HUES48 (cell line): Measurements from ENCODE around the gene STK35.

Source experiments
- H3K27ac ChIP-seq: one replicate; pipeline ENCODE4 v1.7.0; 2013; ENCODE audit warnings: low read depth, low read length, inconsistent platforms
- H3K27me3 ChIP-seq: 2 replicates; pipeline ENCODE4 v1.6.1; 2013; ENCODE audit warnings: mild to moderate bottlenecking, low read length; ENCODE audit not compliant: control insufficient read depth, insufficient read depth
- H3K36me3 ChIP-seq: 2 replicates; pipeline ENCODE4 v1.6.1; 2013; ENCODE audit warnings: low read length; ENCODE audit not compliant: control insufficient read depth, insufficient read depth
- H3K4me1 ChIP-seq: 2 replicates; pipeline ENCODE4 v1.6.1; 2013; ENCODE audit warnings: mild to moderate bottlenecking, low read length; ENCODE audit not compliant: control insufficient read depth, insufficient read depth
- H3K4me3 ChIP-seq: 2 replicates; pipeline ENCODE4 v1.5.1; 2013; ENCODE audit warnings: mild to moderate bottlenecking, low read depth, low read length
- H3K9ac ChIP-seq: 2 replicates; pipeline ENCODE4 v1.6.1; 2013; ENCODE audit warnings: mild to moderate bottlenecking, low read depth, low read length, moderate library complexity
- H3K9me3 ChIP-seq: 2 replicates; pipeline ENCODE4 v1.6.1; 2013; ENCODE audit warnings: low read length; ENCODE audit not compliant: control insufficient read depth, insufficient read depth

STK35 gene

DNA sequence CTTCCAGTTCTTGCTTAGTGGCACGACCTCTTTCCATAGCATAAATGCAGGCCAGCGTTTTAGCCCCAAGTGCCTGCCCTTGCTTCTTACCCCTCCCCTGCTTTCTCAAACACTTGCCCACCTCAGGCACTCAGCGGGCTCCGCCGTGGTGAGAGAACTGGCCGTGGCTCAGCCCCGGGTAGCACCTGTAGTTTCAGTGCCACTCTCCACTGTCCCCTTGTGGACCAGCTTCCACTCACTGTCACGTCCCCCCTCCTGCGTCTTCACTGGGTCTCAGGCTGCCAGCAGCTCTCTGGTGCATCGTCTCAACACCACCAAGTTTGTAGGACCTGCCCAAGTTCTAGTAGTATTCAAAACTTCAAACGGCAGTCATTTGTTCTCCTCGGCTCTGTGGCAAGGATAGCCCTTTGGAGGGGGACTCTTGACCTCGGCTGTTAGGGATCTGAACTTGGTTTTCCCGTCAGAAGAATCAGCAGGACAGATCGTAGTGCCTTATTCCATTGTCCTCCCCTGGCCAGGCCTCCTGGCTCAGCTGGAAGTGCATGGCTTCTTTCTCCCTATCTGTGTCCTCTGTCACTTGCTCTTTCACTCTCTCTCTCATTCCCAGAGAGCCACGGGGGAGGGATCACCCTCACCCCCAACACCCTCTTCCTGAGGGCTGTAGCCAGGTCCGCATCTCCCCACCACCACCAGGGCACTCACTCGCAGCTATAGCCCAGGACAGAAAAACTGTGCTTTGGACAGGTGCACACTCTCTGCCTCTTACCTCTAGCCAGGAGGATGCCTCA, 44.6 kb downstream of the STK35 start:
- no peak overlapping the region for H3K9ac ChIP-seq

DNA sequence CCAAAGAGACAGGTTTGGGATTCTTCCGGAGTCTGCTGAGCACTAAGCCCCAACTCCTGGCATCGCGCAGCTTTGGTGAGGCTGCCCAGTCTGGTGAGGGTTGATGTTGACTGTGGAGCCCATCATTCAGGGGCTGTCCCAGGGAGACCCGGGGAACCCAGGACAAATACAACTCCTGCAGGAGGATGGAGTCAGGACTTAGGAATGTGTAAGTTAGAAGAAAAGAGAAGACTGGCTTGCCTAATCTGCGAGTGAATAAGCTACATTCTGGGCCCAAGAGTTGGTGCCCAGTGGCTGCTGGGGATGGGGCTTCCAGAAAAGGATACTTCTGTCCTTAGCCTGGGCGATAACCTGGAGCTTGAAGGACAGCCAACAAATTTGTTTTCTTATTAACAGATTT, 47.9 kb downstream of the STK35 start:
- no peak overlapping the region for H3K9ac ChIP-seq
- H3K4me3 ChIP-seq = no peak overlapping the region
- peaks cover 6% of the 10 kb centered on the region for H3K4me1 ChIP-seq
- H3K27me3 ChIP-seq = no peaks in the 10 kb centered on the region
- no peak overlapping the region for H3K27ac ChIP-seq
- no peaks in the 10 kb centered on the region for H3K9me3 ChIP-seq
- peaks cover 11% of the 10 kb centered on the region for H3K36me3 ChIP-seq

More for the DNA sequence above, 44.6 kb downstream of the STK35 start:
- Histone ChIP-seq H3K27me3 (no peaks in the 10 kb centered on the region), H3K4me1 (peaks cover 6% of the 10 kb centered on the region), H3K4me3 (no peak overlapping the region), H3K36me3 (peaks cover 20% of the 10 kb centered on the region), H3K9me3 (no peaks in the 10 kb centered on the region), H3K27ac (no peak overlapping the region)

DNA sequence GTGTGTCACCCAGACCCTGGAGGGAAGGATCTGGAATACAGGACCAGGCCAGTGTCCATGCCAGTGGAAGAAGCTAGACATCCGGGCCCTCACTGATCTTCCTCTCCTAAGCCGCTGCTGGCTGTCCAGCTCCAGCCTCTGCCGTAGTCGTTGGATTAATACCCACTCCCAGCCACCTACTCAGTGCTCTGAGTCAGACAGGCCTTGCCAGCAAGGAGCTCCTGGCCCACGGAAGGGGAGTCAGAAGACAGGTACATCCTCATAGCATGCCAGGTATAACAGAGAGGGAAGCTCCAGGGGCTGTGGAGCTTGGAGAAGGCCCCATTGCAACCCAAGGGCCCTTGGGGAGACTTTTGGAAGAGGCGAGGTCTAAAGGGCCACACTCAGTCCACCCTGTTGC, 49.0 kb downstream of the STK35 start:
- H3K27me3 ChIP-seq = no peaks in the 10 kb centered on the region
- H3K4me3 ChIP-seq = no peak overlapping the region
- H3K27ac ChIP-seq = no peak overlapping the region
- no peak overlapping the region for H3K9ac ChIP-seq
- H3K9me3 ChIP-seq = no peaks in the 10 kb centered on the region
- H3K36me3 ChIP-seq = peaks cover 7% of the 10 kb centered on the region; the same call in 1 of the 2 replicates
- peaks cover 6% of the 10 kb centered on the region for H3K4me1 ChIP-seq

DNA sequence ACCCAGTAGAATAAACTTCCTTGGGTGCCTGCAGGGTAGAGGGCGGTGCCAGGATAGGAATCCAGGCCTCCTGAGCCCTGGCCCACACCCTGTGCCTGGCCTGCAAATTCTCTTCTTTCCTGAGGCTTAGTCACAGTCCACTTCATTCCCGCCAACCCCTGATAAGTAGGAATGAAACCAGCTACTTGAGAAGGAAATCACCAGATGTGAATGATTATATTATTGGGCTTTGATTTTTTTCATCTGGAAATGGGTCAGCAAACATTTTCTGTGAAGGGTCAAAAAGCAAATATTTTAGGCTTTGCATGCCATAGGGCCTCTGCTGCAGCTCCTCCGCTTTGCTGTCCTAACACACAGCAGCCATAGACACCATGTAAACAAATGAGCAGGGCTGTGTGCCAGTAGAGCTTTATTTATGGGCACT, 50.2 kb downstream of the STK35 start:
- H3K36me3 ChIP-seq = no peaks in the 10 kb centered on the region
- no peaks in the 10 kb centered on the region for H3K9me3 ChIP-seq
- no peak overlapping the region for H3K27ac ChIP-seq
- no peaks in the 10 kb centered on the region for H3K27me3 ChIP-seq
- no peak overlapping the region for H3K9ac ChIP-seq
- H3K4me3 ChIP-seq = no peak overlapping the region
- H3K4me1 ChIP-seq = peaks cover 6% of the 10 kb centered on the region

DNA sequence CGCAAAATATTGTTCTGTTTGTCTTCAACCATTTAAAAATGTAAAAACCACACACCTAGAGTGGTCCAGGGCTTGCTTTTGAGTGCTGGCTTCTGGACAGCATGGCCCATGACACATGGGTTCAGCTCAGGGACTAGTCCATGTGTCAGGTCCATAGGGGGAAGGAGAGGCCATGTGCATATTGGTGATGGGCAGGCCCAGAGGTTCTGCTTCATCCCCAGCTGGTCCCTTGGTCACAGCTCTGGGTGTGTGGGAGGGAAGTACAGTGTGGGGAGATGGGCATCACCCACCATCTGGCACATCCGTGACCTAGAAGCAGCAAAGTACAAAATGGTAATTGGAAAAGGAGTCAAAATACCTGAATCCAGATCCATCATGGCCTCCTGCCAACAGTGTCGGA, 50.7 kb downstream of the STK35 start:
- H3K27me3 ChIP-seq = no peaks in the 10 kb centered on the region
- H3K9me3 ChIP-seq = no peaks in the 10 kb centered on the region
- H3K4me3 ChIP-seq = no peak overlapping the region
- peaks cover 6% of the 10 kb centered on the region for H3K4me1 ChIP-seq
- H3K9ac ChIP-seq = no peak overlapping the region
- no peaks in the 10 kb centered on the region for H3K36me3 ChIP-seq
- H3K27ac ChIP-seq = no peak overlapping the region

DNA sequence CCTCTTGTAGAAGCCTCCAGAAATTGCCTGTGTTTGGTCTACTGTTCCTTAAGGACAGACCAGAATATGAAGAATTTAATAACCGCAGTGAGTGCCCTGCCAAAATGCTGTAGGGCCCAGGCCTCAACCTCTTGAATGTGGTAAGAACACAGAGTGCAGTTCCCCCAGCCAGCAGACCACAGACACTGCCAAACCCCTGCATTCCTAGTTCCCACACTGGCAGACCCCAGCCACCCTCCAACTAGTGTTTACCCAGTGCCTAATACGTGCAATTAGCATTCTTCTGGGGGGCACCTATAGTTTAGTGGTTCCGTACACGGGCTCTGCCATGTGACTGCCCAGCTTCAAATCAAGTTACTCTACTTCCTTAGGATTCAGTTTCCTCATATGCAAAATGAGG, 51.7 kb downstream of the STK35 start:
- no peak overlapping the region for H3K4me3 ChIP-seq
- no peak overlapping the region for H3K9ac ChIP-seq
- no peaks in the 10 kb centered on the region for H3K27me3 ChIP-seq
- H3K4me1 ChIP-seq = peaks cover 6% of the 10 kb centered on the region
- H3K9me3 ChIP-seq = no peaks in the 10 kb centered on the region
- no peak overlapping the region for H3K27ac ChIP-seq
- no peaks in the 10 kb centered on the region for H3K36me3 ChIP-seq

DNA sequence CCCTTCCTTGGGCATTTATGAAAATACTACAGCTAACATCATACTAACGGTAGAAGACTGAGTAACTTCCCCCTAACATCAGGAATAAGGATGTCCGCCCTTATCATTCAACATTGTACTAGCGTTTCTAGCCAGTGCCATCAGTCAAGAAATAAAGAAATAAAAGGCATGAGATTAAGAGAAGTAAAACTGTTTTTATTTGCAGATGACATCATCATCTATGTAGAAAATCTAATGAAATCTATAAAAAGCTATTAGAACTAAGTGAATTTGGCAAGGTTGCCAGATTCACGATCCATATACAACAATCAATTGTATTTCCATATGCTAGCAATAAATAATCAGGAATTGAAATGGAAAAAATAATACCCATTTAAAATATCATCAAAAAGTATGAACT, 54.6 kb downstream of the STK35 start:
- H3K4me1 ChIP-seq = no peaks in the 10 kb centered on the region
- no peaks in the 10 kb centered on the region for H3K9me3 ChIP-seq
- no peak overlapping the region for H3K27ac ChIP-seq
- H3K4me3 ChIP-seq = no peak overlapping the region
- H3K36me3 ChIP-seq = no peaks in the 10 kb centered on the region
- H3K27me3 ChIP-seq = no peaks in the 10 kb centered on the region
- H3K9ac ChIP-seq = no peak overlapping the region

DNA sequence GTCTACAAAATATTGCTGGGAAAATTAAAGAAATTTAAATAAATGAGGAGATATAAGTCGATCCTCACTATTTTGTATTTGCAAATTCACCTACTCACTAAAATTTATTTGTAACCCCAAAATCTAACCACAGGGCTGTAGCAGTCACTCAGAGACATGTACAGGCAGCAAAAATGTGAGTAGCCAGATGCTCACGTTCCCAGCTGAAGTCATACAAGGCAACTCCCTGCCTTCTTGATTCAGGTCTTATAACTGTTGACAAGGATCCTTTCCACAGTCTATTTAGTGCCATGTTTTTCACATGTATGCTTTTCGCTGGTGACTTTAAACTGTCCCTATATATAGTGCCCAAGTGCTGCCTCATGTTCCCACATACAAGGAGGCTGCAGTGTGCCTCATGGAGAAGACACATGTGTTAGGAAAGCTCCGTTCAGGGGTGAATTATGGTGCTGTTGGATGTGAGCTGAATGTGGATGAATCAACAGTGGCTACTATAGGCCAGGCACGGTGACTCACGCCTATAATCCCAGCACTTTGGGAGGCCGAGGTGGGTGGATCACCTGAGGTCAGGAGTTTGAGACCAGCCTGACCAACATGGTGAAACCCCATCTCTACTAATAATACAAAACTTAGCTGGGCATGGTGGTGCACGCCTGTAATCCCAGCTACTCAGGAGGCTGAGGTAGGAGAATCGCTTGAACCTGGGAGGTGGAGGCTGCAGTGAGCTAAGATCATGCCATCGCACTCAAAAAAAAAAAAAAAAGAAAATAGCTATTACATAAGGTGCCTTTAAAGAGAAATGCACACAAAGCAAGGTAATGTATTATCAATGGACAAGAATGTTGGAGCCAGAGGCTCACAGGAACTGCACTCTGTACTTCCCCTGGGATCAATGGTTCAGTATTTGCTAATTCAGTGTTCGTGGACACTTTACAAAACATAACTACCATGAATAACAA, 55.3 kb downstream of the STK35 start:
- Histone ChIP-seq H3K9me3 (no peaks in the 10 kb centered on the region), H3K36me3 (no peaks in the 10 kb centered on the region), H3K27ac (no peak overlapping the region), H3K4me3 (no peak overlapping the region), H3K9ac (no peak overlapping the region), H3K4me1 (no peaks in the 10 kb centered on the region), H3K27me3 (no peaks in the 10 kb centered on the region)

DNA sequence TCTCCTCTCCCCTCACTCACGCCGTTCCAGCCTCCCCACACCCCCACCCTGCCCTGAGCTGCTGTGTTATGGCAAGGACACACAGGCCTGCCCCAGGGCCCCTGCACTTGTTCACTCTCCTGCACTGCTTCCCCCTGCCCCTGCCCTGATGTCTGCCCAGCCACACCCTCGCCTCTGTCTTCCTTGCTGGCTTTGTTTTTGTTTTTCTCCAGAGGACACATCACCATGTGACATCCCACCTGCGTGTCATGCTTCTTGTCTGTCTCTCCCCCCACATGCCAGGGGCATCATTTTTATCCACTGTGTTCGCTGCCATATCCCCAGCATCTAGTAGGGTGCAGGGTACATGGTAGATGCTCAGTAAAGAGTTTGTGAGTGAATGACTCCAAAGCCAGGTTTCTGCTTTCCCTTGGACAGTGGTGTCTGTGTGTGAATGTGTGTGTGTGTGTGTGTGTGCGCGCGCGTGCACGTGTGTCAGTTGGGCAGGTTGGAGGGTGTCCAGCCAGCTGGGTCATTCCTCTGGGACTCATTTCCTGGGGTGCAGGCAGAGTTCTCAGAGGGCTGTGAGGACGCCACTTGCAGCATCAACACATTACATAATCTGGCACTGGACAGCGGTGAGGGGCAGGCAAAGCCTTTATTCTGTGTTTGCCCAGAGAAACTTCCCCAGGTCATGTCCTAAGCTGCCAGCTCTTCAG, 60.6 kb downstream of the STK35 start:
- no peaks in the 10 kb centered on the region for H3K36me3 ChIP-seq
- H3K4me1 ChIP-seq = no peaks in the 10 kb centered on the region
- no peak overlapping the region for H3K27ac ChIP-seq
- no peaks in the 10 kb centered on the region for H3K27me3 ChIP-seq
- no peak overlapping the region for H3K4me3 ChIP-seq
- H3K9me3 ChIP-seq = no peaks in the 10 kb centered on the region
- no peak overlapping the region for H3K9ac ChIP-seq

DNA sequence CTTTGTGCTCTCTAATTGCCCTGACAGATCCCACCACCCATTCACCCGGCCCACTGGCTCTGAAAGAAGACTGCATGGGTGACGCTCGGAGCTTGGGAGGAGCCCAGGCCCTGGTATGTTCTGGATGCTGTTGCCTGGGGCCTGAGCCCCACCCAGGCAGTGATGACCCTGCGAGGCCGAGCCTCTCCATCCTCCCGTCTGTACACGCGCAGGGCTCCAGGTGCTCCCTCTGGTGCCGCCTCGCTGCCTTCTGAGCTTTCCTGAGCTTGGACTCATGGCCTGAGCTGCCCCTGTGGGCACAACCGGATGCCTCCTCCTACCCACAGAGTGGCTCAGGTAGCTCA, 61.2 kb downstream of the STK35 start:
- Histone ChIP-seq H3K4me3 (no peak overlapping the region), H3K9me3 (no peaks in the 10 kb centered on the region), H3K27ac (no peak overlapping the region), H3K27me3 (no peaks in the 10 kb centered on the region), H3K4me1 (no peaks in the 10 kb centered on the region), H3K9ac (no peak overlapping the region), H3K36me3 (no peaks in the 10 kb centered on the region)
